ENCODE data around the gene CCDC167. TPM values are rescaled to one million over a fixed set of nuclear protein-coding genes. Genes with fewer than 3 reads are reported as not detected.

Gene CCDC167
- total and polyA plus RNA-seq, 10 donors, result 11.6 to 64.8 (median 26.3) TPM

DNA sequence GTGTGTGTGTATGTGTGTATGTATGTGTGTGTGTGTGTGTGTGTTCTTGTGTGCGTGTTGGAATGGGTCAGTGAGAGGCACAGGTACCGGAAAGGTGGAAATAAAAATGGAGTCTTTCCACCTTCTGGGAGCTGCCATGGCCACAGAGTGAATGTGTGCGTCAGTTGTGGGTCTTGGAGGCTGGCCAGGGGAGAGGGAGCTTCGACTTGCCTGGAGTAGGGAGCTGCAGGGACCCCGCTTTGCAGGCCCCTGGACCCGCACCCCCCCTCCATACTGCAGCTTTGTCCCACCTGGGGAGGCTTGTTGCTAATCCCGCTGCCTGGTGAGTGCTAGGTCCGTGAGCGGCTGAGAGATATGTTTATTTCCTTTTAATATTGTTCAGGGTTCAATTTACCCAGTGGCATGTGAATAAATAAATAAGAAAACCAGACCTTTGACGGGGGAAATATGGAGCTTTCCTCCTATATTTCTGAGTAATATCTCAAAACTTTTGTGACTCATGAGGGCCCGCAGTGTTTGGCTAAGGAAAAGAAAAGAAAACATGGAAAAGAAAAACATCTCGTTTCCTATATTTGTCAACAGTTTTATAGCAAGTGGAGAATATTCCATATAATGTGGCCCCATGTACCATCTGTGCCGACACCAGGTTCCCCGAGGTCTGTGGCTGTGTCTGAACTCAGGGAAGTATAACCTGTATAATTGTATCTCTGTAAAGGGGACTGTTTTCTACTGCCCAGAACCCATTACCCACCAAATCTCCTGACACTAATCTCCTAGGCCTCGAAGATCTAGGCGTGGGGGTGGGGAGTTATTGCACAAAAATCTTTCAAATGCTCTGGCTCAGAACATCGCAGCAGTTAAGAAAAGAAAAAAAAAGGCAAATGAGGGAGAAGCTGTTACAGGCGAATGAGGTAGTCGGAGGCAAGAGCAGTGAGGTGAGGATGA lies 24.6 kb upstream of the CCDC167 start:
- Histone ChIP-seq H3K9me3 (no peaks in the 10 kb centered on the region), H3K4me1 (peaks cover 0 to 5% (median 0%) of the 10 kb centered on the region in 6 donors), H3K27ac (no peak overlapping the region), H3K27me3 (replicated peaks in 1 of 7) (peaks cover 0 to 28% (median 0%) of the 10 kb centered on the region in 7 donors), H3K4me3 (no peak overlapping the region), H3K36me3 (no peaks in the 10 kb centered on the region)
- WGBS, 5 donors, result 75 to 89% (median 82%) methylated on average over 19 of the region's 19 CpGs
- intact Hi-C loops (cut with DNase I; ENCODE audit: low total_unique reads), result no loop called here
- no peak for DNase-seq
- TF ChIP-seq, protein P1, sequence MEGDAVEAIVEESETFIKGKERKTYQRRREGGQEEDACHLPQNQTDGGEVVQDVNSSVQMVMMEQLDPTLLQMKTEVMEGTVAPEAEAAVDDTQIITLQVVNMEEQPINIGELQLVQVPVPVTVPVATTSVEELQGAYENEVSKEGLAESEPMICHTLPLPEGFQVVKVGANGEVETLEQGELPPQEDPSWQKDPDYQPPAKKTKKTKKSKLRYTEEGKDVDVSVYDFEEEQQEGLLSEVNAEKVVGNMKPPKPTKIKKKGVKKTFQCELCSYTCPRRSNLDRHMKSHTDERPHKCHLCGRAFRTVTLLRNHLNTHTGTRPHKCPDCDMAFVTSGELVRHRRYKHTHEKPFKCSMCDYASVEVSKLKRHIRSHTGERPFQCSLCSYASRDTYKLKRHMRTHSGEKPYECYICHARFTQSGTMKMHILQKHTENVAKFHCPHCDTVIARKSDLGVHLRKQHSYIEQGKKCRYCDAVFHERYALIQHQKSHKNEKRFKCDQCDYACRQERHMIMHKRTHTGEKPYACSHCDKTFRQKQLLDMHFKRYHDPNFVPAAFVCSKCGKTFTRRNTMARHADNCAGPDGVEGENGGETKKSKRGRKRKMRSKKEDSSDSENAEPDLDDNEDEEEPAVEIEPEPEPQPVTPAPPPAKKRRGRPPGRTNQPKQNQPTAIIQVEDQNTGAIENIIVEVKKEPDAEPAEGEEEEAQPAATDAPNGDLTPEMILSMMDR (IDR thresholded peaks at IDR 0.05 in 8 of 11, conservative IDR thresholded peaks at IDR 0.05 in 3 of 11), result no peak
- TF ChIP-seq POLR2AphosphoS5 (IDR thresholded peaks at IDR 0.05), result no peak
- TF ChIP-seq POLR2A (IDR thresholded peaks at IDR 0.05), result no peak

DNA sequence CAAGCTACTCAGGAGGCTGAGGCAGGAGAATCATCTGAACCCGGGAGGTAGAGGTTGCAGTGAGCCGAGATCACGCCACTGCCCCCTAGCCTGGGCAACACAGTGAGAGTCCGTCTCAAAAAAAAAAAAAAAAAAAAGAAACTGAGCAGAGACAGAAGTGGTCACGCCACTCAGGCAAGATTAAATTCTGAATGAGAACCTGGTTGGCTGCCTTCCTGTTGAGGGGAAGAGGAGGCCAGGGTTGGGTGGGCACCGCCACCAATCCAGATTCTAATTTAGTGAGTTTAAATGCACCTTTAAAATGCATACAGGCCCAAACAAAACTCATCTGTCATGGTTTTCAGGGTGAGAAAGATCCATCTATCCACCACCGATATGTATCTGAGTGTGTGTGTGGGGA lies 23.7 kb upstream of the CCDC167 start:
- Histone ChIP-seq H3K4me1 (peaks cover 0 to 5% (median 0%) of the 10 kb centered on the region in 6 donors), H3K4me3 (no peak overlapping the region), H3K9me3 (no peaks in the 10 kb centered on the region), H3K27me3 (replicated peaks in 1 of 7) (peaks cover 0 to 28% (median 0%) of the 10 kb centered on the region in 7 donors), H3K27ac (no peak overlapping the region), H3K36me3 (no peaks in the 10 kb centered on the region)
- no peak for DNase-seq
- intact Hi-C loops (cut with DNase I; ENCODE audit: low total_unique reads), result no loop called here
- TF ChIP-seq POLR2AphosphoS5 (IDR thresholded peaks at IDR 0.05) (no peak), POLR2A (IDR thresholded peaks at IDR 0.05) (no peak)
- TF ChIP-seq, protein P1 (IDR thresholded peaks at IDR 0.05 in 8 of 11, conservative IDR thresholded peaks at IDR 0.05 in 3 of 11), result no peak
- 65 to 74% (median 70%) methylated on average over 7 of the region's 7 CpGs for WGBS, 5 donors

DNA sequence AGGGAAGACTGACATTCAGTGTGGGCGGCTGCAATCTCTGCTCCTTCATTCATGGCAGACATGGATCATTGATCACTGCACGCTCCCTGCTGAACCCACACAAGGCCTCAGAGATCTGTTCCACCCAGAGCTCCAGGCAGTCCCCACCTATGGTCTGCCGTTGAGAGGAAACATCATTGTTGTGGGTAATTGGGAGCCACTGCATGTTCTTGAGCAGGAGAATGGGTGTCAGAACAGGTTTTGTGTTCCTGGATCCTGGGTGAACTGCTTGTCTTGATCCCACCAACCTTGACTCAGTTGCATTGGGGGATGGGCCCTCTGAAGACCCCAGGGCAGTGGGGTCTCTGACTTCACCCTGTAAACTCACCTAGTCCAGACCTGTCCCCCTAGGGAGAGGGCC lies 23.1 kb upstream of the CCDC167 start:
- peaks cover 0 to 23% (median 0%) of the 10 kb centered on the region in 7 donors for H3K27me3 ChIP-seq (replicated peaks in 1 of 7)
- H3K9me3 ChIP-seq, result no peaks in the 10 kb centered on the region
- TF ChIP-seq POLR2AphosphoS5 (IDR thresholded peaks at IDR 0.05) (no peak), POLR2A (IDR thresholded peaks at IDR 0.05) (no peak)
- TF ChIP-seq, protein P1 (IDR thresholded peaks at IDR 0.05 in 8 of 11, conservative IDR thresholded peaks at IDR 0.05 in 3 of 11), result no peak
- 87 to 95% (median 88%) methylated on average over 3 of the region's 3 CpGs for WGBS, 5 donors
- DNase-seq, result no peak
- no peak overlapping the region for H3K4me3 ChIP-seq
- no peak overlapping the region for H3K27ac ChIP-seq
- H3K4me1 ChIP-seq, result peaks cover 0 to 7% (median 2%) of the 10 kb centered on the region in 6 donors
- no peaks in the 10 kb centered on the region for H3K36me3 ChIP-seq
- intact Hi-C loops (cut with DNase I; ENCODE audit: low total_unique reads), result no loop called here

DNA sequence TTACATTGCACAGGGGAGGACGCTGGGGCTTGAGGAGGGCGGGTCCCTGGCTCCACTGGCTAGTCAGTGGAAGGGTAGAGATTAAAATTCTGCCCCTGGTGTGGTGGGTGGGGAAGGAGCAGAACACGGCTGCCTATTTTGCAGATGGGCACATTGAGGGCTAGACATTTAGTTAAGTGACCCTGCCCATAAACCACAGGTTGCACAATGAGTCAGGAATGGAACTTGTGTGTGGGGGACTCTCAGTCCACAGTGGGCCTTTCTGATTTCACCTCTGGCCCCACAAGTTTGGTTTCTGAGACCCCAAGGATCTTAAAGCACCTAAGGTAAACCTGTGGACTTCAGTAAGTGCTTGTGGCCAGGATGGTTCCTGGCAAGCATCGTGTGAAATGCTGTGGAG lies 22.0 kb upstream of the CCDC167 start:
- 56 to 66% (median 62%) methylated on average over 4 of the region's 4 CpGs for WGBS, 5 donors
- H3K27me3 ChIP-seq (replicated peaks in 1 of 7), result peaks cover 0 to 17% (median 0%) of the 10 kb centered on the region in 7 donors
- intact Hi-C loops (cut with DNase I; ENCODE audit: low total_unique reads), result no loop called here
- H3K4me1 ChIP-seq, result peaks cover 4 to 18% (median 7%) of the 10 kb centered on the region in 6 donors
- H3K36me3 ChIP-seq, result no peaks in the 10 kb centered on the region
- no peaks in the 10 kb centered on the region for H3K9me3 ChIP-seq
- H3K4me3 ChIP-seq, result no peak overlapping the region
- TF ChIP-seq, protein P1 (IDR thresholded peaks at IDR 0.05 in 8 of 11, conservative IDR thresholded peaks at IDR 0.05 in 3 of 11), result no peak
- TF ChIP-seq POLR2AphosphoS5 (IDR thresholded peaks at IDR 0.05) (no peak), POLR2A (IDR thresholded peaks at IDR 0.05) (no peak)
- no peak for DNase-seq
- no peak overlapping the region for H3K27ac ChIP-seq
